K562 (cell line): Measurements from ENCODE around the gene CGB3. TPM values are rescaled to one million over a fixed set of nuclear protein-coding genes. Genes with fewer than 3 reads are reported as not detected.

Source experiments
- AFF1 ChIP-seq, 2 experiments: fragments of 450-650 bp; IDR thresholded peaks; 2 replicates each; pipeline ENCODE4 v1.6.1; 2018; ENCODE audit warnings: mild to moderate bottlenecking in 2 of 2, low read depth in 1 of 2; ENCODE audit not compliant: partially characterized antibody in 2 of 2
- CREB5 ChIP-seq: fragments of 250-450 bp; sonication (Bioruptor Pico); IDR thresholded peaks from 2 replicates; pipeline ENCODE4 v1.5.0; 2020; ENCODE audit warnings: mild to moderate bottlenecking
- CTCF ChIP-seq, 3 experiments: IDR thresholded peaks in 2 of 3; conservative IDR thresholded peaks in 1 of 3; 2 replicates each; pipeline ENCODE4 v1.5.1; 2011 to 2012; ENCODE audit warnings: low read length in 3 of 3, mild to moderate bottlenecking in 3 of 3, control low read depth in 2 of 3, improper control_type of control experiment in 1 of 3, inconsistent platforms in 1 of 3, low read depth in 1 of 3, mixed read lengths in 1 of 3, moderate library complexity in 1 of 3; ENCODE audit not compliant: insufficient read depth in 2 of 3
- DPF2 ChIP-seq: fragments of 450-650 bp; IDR thresholded peaks from 2 replicates; pipeline ENCODE4 v1.6.1; 2016
- FOXK1 ChIP-seq: sonication (generic); formaldehyde crosslinking; IDR thresholded peaks from 2 replicates; pipeline ENCODE4 v1.8.0; 2022; ENCODE audit warnings: missing genetic modification reagents, mild to moderate bottlenecking, borderline replicate concordance
- FOXP4 ChIP-seq: sonication (generic); formaldehyde crosslinking; IDR thresholded peaks from 2 replicates; pipeline ENCODE4 v1.8.0; 2022; ENCODE audit warnings: mild to moderate bottlenecking, missing genetic modification reagents, borderline replicate concordance
- MAX ChIP-seq: sonication (generic); formaldehyde crosslinking; IDR thresholded peaks from 2 replicates; pipeline ENCODE4 v1.9.0; 2022; ENCODE audit warnings: mild to moderate bottlenecking, missing genetic modification reagents
- MAZ ChIP-seq, 2 experiments: fragments of 450-650 bp in 1 of 2; sonication (generic) in 1 of 2; formaldehyde crosslinking; IDR thresholded peaks in 1 of 2; conservative IDR thresholded peaks in 1 of 2; 2 replicates each; pipeline versions ENCODE4 v1.4.0 to v1.5.0; 2020; ENCODE audit warnings: mild to moderate bottlenecking in 1 of 2, missing genetic modification reagents in 1 of 2
- MEIS2 ChIP-seq: fragments of 450-650 bp; IDR thresholded peaks from 2 replicates; pipeline ENCODE4 v1.6.1; 2014; ENCODE audit warnings: mild to moderate bottlenecking; ENCODE audit not compliant: partially characterized antibody
- NFXL1 ChIP-seq: fragments of 450-650 bp; formaldehyde crosslinking; IDR thresholded peaks from 2 replicates; pipeline ENCODE4 v1.4.0; 2021; ENCODE audit warnings: mild to moderate bottlenecking
- PML ChIP-seq: IDR thresholded peaks from 2 replicates; pipeline ENCODE4 v1.6.1; 2012; ENCODE audit warnings: low read length, inconsistent platforms
- PRMT5 ChIP-seq: sonication (generic); formaldehyde crosslinking; IDR thresholded peaks from 2 replicates; pipeline ENCODE4 v1.5.0; 2020; ENCODE audit warnings: missing genetic modification reagents
- RB1 ChIP-seq: fragments of 450-650 bp; IDR thresholded peaks from 2 replicates; pipeline ENCODE4 v1.6.1; 2017; ENCODE audit warnings: low read depth, mild to moderate bottlenecking
- SAFB ChIP-seq: fragments of 200-400 bp; formaldehyde crosslinking; IDR thresholded peaks from 2 replicates; pipeline ENCODE4 v1.6.1; 2017; ENCODE audit warnings: low read depth, low read length, borderline replicate concordance
- SP1 ChIP-seq: sonication (generic); formaldehyde crosslinking; IDR thresholded peaks from 2 replicates; pipeline ENCODE4 v1.8.1; 2022; ENCODE audit warnings: mild to moderate bottlenecking, missing genetic modification reagents
- SPI1 ChIP-seq: IDR thresholded peaks from 2 replicates; pipeline ENCODE4 v1.6.1; 2011; ENCODE audit warnings: low read depth, low read length, control low read depth, borderline replicate concordance
- ZNF589 ChIP-seq: fragments of 200-800 bp; sonication (Bioruptor generic); IDR thresholded peaks from 2 replicates; pipeline ENCODE4 v1.6.1; 2016; ENCODE audit warnings: low read depth, missing genetic modification characterization, missing compliant biosample characterization
- polyA plus RNA-seq, 8 experiments: library from polyadenylated mRNA; depleted of rRNA in 4 of 8; stranded (reverse) in 5 of 8; unstranded in 3 of 8; fragments of >200 nt; fragmentation: Nextera tagmentation in 2 of 8; fragmentation: Illumina TruSeq in 1 of 8; extraction: Ambion mirVana in 2 of 8; extraction: Trizol in 1 of 8; gene quantifications; 2 replicates each; pipeline versions ENCODE4 v1.2.1 to v1.2.3, GENCODE V29; 2011 to 2014; ENCODE audit warnings: inconsistent platforms in 1 of 8, missing spikeins in 1 of 8
- total RNA-seq, 7 experiments: library from RNA; depleted of rRNA in 6 of 7; stranded (reverse); fragments of >200 nt in 6 of 7; fragmentation: Illumina TruSeq in 2 of 7; extraction: Trizol in 2 of 7; gene quantifications; 2 replicates each; pipeline versions ENCODE4 v1.2.1 to v1.2.3, GENCODE V29; 2011 to 2021; ENCODE audit warnings: low replicate concordance in 1 of 7

The CGB3 gene
- total and polyA plus RNA-seq, 9 of the 15 experiments (the other 6 are each of a cell fraction or from before 2014, with no cell fraction given) = not detected

- peak in 1 of 2 experiments; percentile 23 for TF ChIP-seq AFF1 (IDR thresholded peaks at IDR 0.05; ENCODE audit: low read depth in 1 of 2, partially characterized antibody in 2 of 2)
- TF ChIP-seq SAFB = peak; percentile 42; the same call in 1 of the 2 replicates
- TF ChIP-seq MEIS2 = peak; percentile 8
- TF ChIP-seq DPF2 = 0 out of 2 replicates have a peak, but pooled peaks have one; percentile 21
- peak; percentile 87; the same call in 1 of the 2 replicates for TF ChIP-seq FOXK1 (CRISPR knock-in tag)
- TF ChIP-seq ZNF589 (CRISPR knock-in tag) = no peak
- TF ChIP-seq SPI1 = no peak
- no peak for TF ChIP-seq FOXP4 (CRISPR knock-in tag)
- peak; percentile 99 for TF ChIP-seq SP1 (CRISPR knock-in tag)
- peak; percentile 96 for TF ChIP-seq RB1
- TF ChIP-seq PML = peak; percentile 82
- peak; percentile 28; the same call in 1 of the 2 replicates for TF ChIP-seq MAX (CRISPR knock-in tag)
- TF ChIP-seq CREB5 (CRISPR knock-in tag) = no peak
- no peak for TF ChIP-seq PRMT5 (CRISPR knock-in tag)
- TF ChIP-seq MAZ (CRISPR knock-in tag; conservative IDR thresholded peaks at IDR 0.05 in 1 of 2, IDR thresholded peaks at IDR 0.05 in 1 of 2) = peak; percentile 95 to 96
- peak; percentile 97 to 98 (median 98) for TF ChIP-seq CTCF (IDR thresholded peaks at IDR 0.05 in 2 of 3, conservative IDR thresholded peaks at IDR 0.05 in 1 of 3; ENCODE audit: insufficient read depth in 2 of 3, low read depth in 1 of 3, low read length in 3 of 3)
- TF ChIP-seq NFXL1 = no peak
Observed at GRCh38 chr19:48993175-48994034, 30.7 kb downstream of the CGB3 start, which contains the start of the genes GYS1 and RUVBL2 (continued).
